ENCODE measurements around the gene PYROXD2.

DNA sequence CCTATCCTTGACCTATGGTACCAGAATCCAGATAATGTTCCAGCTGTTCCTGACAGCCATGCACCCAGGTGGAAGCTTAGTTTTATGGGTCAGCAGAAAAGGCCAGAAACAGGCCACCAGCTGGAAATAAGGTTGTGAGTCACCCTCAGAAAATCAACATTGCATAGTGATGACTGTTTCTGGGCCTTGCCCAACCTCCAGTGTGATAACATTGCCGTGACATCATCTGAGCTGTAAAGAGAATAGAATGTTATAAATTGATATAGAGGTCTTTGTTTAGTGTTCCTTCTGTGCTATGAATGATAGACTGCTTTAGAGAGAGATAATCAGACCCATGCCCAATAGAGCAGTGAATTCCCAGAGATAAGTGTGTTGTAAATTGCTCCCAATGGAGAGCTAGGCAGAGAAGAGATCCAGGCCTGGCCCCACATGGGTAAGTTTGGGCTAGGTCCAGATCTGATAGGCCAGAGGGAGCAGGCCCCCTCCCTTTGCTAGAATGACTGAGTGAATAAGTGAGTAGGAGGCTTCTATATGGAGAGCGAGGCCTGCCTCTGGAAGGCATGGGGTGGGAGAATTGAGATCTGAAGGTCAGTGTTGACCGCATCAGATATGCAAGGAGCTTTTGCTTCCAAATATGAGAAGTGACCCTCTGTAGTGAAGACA, 46.0 kb upstream of the PYROXD2 start:
- TF ChIP-seq, protein P1, sequence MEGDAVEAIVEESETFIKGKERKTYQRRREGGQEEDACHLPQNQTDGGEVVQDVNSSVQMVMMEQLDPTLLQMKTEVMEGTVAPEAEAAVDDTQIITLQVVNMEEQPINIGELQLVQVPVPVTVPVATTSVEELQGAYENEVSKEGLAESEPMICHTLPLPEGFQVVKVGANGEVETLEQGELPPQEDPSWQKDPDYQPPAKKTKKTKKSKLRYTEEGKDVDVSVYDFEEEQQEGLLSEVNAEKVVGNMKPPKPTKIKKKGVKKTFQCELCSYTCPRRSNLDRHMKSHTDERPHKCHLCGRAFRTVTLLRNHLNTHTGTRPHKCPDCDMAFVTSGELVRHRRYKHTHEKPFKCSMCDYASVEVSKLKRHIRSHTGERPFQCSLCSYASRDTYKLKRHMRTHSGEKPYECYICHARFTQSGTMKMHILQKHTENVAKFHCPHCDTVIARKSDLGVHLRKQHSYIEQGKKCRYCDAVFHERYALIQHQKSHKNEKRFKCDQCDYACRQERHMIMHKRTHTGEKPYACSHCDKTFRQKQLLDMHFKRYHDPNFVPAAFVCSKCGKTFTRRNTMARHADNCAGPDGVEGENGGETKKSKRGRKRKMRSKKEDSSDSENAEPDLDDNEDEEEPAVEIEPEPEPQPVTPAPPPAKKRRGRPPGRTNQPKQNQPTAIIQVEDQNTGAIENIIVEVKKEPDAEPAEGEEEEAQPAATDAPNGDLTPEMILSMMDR (IDR thresholded peaks at IDR 0.05; ENCODE audit: poor library complexity, severe bottlenecking): no peak
- TF ChIP-seq EZH2 (IDR thresholded peaks at IDR 0.05; ENCODE audit: borderline replicate concordance, insufficient read depth, low read length, poor library complexity, severe bottlenecking) (no peak), POLR2AphosphoS5 (IDR thresholded peaks at IDR 0.05) (no peak), EP300 (conservative IDR thresholded peaks at IDR 0.05; ENCODE audit: poor library complexity, severe bottlenecking) (no peak), MXI1 (conservative IDR thresholded peaks at IDR 0.05; ENCODE audit: poor library complexity, severe bottlenecking) (no peak), TAF1 (IDR thresholded peaks at IDR 0.05; ENCODE audit: low read depth) (no peak)
- TF ChIP-seq, protein P2, sequence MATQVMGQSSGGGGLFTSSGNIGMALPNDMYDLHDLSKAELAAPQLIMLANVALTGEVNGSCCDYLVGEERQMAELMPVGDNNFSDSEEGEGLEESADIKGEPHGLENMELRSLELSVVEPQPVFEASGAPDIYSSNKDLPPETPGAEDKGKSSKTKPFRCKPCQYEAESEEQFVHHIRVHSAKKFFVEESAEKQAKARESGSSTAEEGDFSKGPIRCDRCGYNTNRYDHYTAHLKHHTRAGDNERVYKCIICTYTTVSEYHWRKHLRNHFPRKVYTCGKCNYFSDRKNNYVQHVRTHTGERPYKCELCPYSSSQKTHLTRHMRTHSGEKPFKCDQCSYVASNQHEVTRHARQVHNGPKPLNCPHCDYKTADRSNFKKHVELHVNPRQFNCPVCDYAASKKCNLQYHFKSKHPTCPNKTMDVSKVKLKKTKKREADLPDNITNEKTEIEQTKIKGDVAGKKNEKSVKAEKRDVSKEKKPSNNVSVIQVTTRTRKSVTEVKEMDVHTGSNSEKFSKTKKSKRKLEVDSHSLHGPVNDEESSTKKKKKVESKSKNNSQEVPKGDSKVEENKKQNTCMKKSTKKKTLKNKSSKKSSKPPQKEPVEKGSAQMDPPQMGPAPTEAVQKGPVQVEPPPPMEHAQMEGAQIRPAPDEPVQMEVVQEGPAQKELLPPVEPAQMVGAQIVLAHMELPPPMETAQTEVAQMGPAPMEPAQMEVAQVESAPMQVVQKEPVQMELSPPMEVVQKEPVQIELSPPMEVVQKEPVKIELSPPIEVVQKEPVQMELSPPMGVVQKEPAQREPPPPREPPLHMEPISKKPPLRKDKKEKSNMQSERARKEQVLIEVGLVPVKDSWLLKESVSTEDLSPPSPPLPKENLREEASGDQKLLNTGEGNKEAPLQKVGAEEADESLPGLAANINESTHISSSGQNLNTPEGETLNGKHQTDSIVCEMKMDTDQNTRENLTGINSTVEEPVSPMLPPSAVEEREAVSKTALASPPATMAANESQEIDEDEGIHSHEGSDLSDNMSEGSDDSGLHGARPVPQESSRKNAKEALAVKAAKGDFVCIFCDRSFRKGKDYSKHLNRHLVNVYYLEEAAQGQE (IDR thresholded peaks at IDR 0.05; ENCODE audit: borderline replicate concordance): no peak

Data from neural cell (in vitro differentiated cells).